Chondrocyte (in vitro differentiated cells): ENCODE data around the gene KTN1. TPM values are rescaled to one million over a fixed set of nuclear protein-coding genes. Genes with fewer than 3 reads are reported as not detected.
A peak's percentile ranks its signal among the peaks of the same experiment; 100 is the strongest.

Source experiments
- DNase-seq: peaks from one replicate; pipeline ENCODE4 v3.0.0; 2021; ENCODE audit warnings: mixed read lengths, low spot score
- H3K27ac Mint-ChIP-seq: one replicate; pipeline ENCODE4 v1.8.0; 2021; ENCODE audit warnings: mild to moderate bottlenecking, moderate library complexity, mixed read lengths; ENCODE audit not compliant: unreplicated experiment
- H3K27me3 Mint-ChIP-seq: 2 replicates; pipeline ENCODE4 v1.8.0; 2021; ENCODE audit warnings: low read depth, mixed read lengths
- H3K36me3 Mint-ChIP-seq: 2 replicates; pipeline ENCODE4 v1.8.0; 2021; ENCODE audit warnings: low read depth, mixed read lengths
- H3K4me1 Mint-ChIP-seq: 2 replicates; pipeline ENCODE4 v1.8.0; 2021; ENCODE audit warnings: low read depth, mild to moderate bottlenecking, mixed read lengths
- H3K4me3 Mint-ChIP-seq: one replicate; pipeline ENCODE4 v1.8.0; 2021; ENCODE audit warnings: mild to moderate bottlenecking, moderate library complexity, mixed read lengths; ENCODE audit not compliant: unreplicated experiment
- H3K9me3 Mint-ChIP-seq: 2 replicates; pipeline ENCODE4 v1.8.0; 2021; ENCODE audit warnings: low read depth, mixed read lengths
- total RNA-seq: library from RNA; stranded (reverse); gene quantifications from 3 replicates; pipeline ENCODE4 v1.2.1, GENCODE V29; 2021
- TF ChIP-seq, protein P1 (sequence below): fragments of 200-600 bp; sonication (generic); IDR thresholded peaks from 2 replicates; pipeline ENCODE4 v1.5.0; 2021; ENCODE audit warnings: antibody characterized with exemption, mild to moderate bottlenecking, moderate library complexity

KTN1 gene
- total RNA-seq, 1 donor from 2014 or later: 137 TPM

DNA sequence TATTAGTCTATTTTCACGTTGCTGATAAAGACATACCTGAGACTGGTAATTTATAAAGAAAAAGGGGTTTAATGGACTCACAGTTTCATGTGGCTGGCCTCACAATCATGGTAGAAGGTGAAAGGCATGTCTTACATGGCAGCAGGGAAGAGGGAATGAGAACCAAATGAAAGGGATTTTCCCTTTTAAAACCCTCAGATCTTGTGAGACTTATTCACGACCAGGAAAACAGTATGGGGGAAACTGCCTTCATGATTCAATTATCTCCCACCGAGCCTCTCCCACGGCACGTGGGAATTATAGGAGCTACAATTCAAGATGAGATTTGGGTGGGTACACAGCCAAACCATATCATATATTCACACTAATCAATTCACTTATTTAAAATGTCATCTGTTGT lies 41.4 kb downstream of the KTN1 start:
- Mint-ChIP-seq H3K36me3 (peaks cover 34% of the 10 kb centered on the region), H3K4me3 (no peak overlapping the region), H3K27ac (no peak overlapping the region), H3K27me3 (no peaks in the 10 kb centered on the region), H3K4me1 (peaks cover 21% of the 10 kb centered on the region), H3K9me3 (no peaks in the 10 kb centered on the region)
- TF ChIP-seq, protein P1, sequence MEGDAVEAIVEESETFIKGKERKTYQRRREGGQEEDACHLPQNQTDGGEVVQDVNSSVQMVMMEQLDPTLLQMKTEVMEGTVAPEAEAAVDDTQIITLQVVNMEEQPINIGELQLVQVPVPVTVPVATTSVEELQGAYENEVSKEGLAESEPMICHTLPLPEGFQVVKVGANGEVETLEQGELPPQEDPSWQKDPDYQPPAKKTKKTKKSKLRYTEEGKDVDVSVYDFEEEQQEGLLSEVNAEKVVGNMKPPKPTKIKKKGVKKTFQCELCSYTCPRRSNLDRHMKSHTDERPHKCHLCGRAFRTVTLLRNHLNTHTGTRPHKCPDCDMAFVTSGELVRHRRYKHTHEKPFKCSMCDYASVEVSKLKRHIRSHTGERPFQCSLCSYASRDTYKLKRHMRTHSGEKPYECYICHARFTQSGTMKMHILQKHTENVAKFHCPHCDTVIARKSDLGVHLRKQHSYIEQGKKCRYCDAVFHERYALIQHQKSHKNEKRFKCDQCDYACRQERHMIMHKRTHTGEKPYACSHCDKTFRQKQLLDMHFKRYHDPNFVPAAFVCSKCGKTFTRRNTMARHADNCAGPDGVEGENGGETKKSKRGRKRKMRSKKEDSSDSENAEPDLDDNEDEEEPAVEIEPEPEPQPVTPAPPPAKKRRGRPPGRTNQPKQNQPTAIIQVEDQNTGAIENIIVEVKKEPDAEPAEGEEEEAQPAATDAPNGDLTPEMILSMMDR: no peak
- no peak for DNase-seq

DNA sequence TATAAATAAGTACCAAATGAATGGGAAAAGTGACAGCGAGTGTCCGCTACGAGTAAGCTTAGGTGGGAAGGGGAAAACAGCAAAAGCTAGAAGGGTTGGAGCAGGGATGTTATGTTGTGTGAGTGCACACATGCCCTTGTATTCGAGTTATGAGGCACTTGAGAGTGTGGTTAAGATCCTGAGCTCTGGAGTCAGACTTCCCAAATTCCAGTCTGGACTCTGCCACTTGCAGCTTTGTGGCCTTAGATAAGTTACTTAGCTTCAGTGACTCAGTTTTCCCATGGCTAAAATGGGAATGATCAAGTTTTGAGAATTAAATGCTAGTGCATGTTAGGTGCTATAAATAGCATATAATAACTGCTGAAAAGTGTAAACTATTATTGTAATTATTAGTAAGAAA lies 44.9 kb downstream of the KTN1 start:
- Mint-ChIP-seq H3K4me1 (peaks cover 29% of the 10 kb centered on the region), H3K4me3 (no peak overlapping the region), H3K27me3 (no peaks in the 10 kb centered on the region), H3K36me3 (peaks cover 29% of the 10 kb centered on the region), H3K9me3 (no peaks in the 10 kb centered on the region), H3K27ac (no peak overlapping the region)
- TF ChIP-seq, protein P1: no peak
- no peak for DNase-seq

DNA sequence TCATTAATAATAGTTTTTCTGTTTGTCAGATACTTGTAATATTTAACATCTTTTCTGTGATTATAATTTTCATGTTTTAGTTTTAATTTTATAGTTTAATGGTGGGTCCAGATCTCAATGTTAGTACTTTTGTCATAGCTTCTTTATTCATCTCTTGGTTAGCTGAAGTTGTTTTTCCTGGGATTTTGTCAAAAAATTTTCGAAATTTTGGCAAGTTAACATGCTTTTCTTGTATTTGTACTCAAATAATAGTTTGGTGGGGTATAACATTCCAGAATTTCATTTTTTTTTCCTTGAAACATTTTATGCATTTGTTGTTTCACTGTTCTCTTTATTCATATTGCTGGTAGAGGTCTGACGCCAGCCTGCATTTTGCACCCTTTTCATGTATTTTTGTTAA lies 45.5 kb downstream of the KTN1 start:
- Mint-ChIP-seq H3K27me3 (no peaks in the 10 kb centered on the region), H3K36me3 (peaks cover 31% of the 10 kb centered on the region), H3K4me3 (no peak overlapping the region), H3K4me1 (peaks cover 29% of the 10 kb centered on the region), H3K27ac (peak overlapping the region; percentile 74), H3K9me3 (no peaks in the 10 kb centered on the region)
- TF ChIP-seq, protein P1: no peak
- no peak for DNase-seq

DNA sequence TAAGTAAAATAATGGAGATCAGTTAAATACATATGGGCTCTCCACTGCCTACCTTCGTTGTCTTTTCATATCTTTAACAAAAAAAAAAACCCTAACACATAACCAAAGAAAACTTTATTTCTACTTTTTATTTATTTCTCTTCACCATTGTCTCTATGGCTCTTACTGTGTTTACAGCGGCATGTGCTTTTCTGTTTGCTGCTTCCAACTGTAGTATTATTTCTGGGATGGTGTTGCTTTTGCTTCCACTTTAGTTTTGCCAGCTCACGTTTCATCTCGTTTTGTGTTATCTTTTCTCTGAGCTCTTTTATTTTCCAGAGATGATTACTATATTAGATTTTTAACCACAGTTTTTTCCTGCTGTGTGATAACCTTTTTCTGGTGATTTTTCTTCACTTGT lies 46.1 kb downstream of the KTN1 start:
- TF ChIP-seq, protein P1: no peak
- H3K4me1 Mint-ChIP-seq: peaks cover 29% of the 10 kb centered on the region
- H3K36me3 Mint-ChIP-seq: peaks cover 30% of the 10 kb centered on the region
- no peak overlapping the region for H3K4me3 Mint-ChIP-seq
- no peak for DNase-seq
- H3K9me3 Mint-ChIP-seq: no peaks in the 10 kb centered on the region
- peak overlapping the region; percentile 74 for H3K27ac Mint-ChIP-seq
- no peaks in the 10 kb centered on the region for H3K27me3 Mint-ChIP-seq

DNA sequence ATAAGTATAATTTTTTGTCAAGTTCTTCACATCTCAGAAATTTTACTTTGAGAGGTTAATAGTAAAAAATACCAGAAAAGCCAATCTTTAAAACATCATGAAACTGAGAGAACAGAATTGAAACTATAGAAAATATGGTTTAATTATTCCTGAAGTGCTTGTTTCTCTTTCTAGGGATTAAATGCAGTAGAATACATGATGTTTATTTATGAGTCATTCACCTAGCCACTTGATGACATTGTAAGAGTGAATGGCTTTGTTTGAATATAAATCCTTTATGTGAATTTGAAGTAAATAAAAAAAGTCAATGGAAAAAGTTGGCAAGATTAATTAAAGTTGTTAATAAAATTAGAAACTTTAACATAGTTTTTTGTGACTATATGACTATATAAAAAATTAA lies 48.4 kb downstream of the KTN1 start:
- Mint-ChIP-seq H3K27me3 (no peaks in the 10 kb centered on the region), H3K4me1 (peaks cover 29% of the 10 kb centered on the region), H3K27ac (no peak overlapping the region), H3K4me3 (no peak overlapping the region), H3K9me3 (no peaks in the 10 kb centered on the region), H3K36me3 (peaks cover 19% of the 10 kb centered on the region)
- DNase-seq: no peak
- TF ChIP-seq, protein P1: no peak
